Endothelial cell of umbilical vein (primary cell): ENCODE measurements around the gene WNT9A. TPM values are rescaled to one million over a fixed set of nuclear protein-coding genes. Genes with fewer than 3 reads are reported as not detected.

Experiments
- BruUV-seq: library from RNA; stranded (reverse); fragments of 400-500 nt; replicated peaks from 2 replicates; lab custom pipeline; 2021; lab: Mats Ljungman, UMichigan
- CTCF ChIA-PET: fragments of 300-600, 350-600 bp; sonication (Branson Sonifier 250); formaldehyde crosslinking; loops from one replicate; lab custom pipeline; 2021; ENCODE audit warnings: antibody characterized with exemption, inconsistent platforms; lab: Charles Lee
- POLR2A ChIA-PET: fragments of 300-600, 350-600 bp; sonication (Branson Sonifier 250); formaldehyde crosslinking; loops from one replicate; lab custom pipeline; 2021; ENCODE audit warnings: antibody characterized with exemption, inconsistent platforms; lab: Charles Lee
- DNase-seq: peaks from one replicate; pipeline ENCODE4 v3.0.0-alpha.2; 2011; ENCODE audit warnings: low read depth, low spot score
- FAIRE-seq: peaks from 2 replicates; lab custom pipeline; 2011; peaks lifted over from hg19 to GRCh38; lab: Jason Lieb, UNC
- H2AFZ ChIP-seq: 2 replicates; pipeline ENCODE4 v1.6.0; 2012; ENCODE audit warnings: low read depth, low read length, control low read depth, inconsistent platforms
- H3K27ac ChIP-seq: 2 replicates; pipeline ENCODE4 v1.5.1; 2011; ENCODE audit warnings: low read depth, mild to moderate bottlenecking, control low read depth, low read length, moderate library complexity; ENCODE audit not compliant: insufficient read depth
- H3K27me3 ChIP-seq, 2 experiments: 2 replicates each; pipeline versions ENCODE4 v1.6.0 to v1.6.1; 2011; ENCODE audit warnings: low read length in 2 of 2, mixed read lengths in 1 of 2; ENCODE audit not compliant: control insufficient read depth in 2 of 2, insufficient read depth in 2 of 2
- H3K36me3 ChIP-seq, 2 experiments: 2 replicates in 1 of 2; 3 replicates in 1 of 2; pipeline ENCODE4 v1.5.1; 2011; ENCODE audit warnings: low read length in 2 of 2, mild to moderate bottlenecking in 1 of 2, moderate library complexity in 1 of 2; ENCODE audit not compliant: control insufficient read depth in 2 of 2, insufficient read depth in 2 of 2; ENCODE audit errors: extremely low read depth in 1 of 2
- H3K4me1 ChIP-seq: 3 replicates; pipeline ENCODE4 v1.5.1; 2011; ENCODE audit warnings: mild to moderate bottlenecking, low read length; ENCODE audit not compliant: control insufficient read depth, insufficient read depth; ENCODE audit errors: extremely low read depth
- H3K4me2 ChIP-seq: 2 replicates; pipeline ENCODE4 v1.6.1; 2011; ENCODE audit warnings: low read length, control low read depth, mixed read lengths; ENCODE audit not compliant: insufficient read depth
- H3K4me3 ChIP-seq, 3 experiments: fragments of 200-600 bp in 1 of 3; sonication (generic), shearing (Covaris generic) in 1 of 3; replicated peaks in 1 of 3; 2 replicates each; pipeline ENCODE4 v1.5.1; 2011 to 2016; ENCODE audit warnings: control low read depth in 3 of 3, low read length in 3 of 3, mild to moderate bottlenecking in 2 of 3, inconsistent platforms in 1 of 3, low read depth in 1 of 3, moderate library complexity in 1 of 3; ENCODE audit not compliant: insufficient read depth in 1 of 3
- H3K79me2 ChIP-seq: 2 replicates; pipeline ENCODE4 v1.6.0; 2012; ENCODE audit warnings: low read length, inconsistent platforms; ENCODE audit not compliant: control insufficient read depth, insufficient read depth
- H3K9ac ChIP-seq: replicated peaks from 2 replicates; pipeline ENCODE3; 2011; ENCODE audit warnings: low read length, control low read depth; ENCODE audit not compliant: insufficient read depth; ENCODE audit errors: extremely low read depth
- H3K9me1 ChIP-seq: replicated peaks from 3 replicates; pipeline ENCODE4 v1.6.0; 2011; ENCODE audit warnings: mild to moderate bottlenecking, low read length; ENCODE audit not compliant: control insufficient read depth, insufficient read depth; ENCODE audit errors: extremely low read depth
- H3K9me3 ChIP-seq: replicated peaks from 2 replicates; pipeline ENCODE4 v1.5.1; 2012; ENCODE audit warnings: low read length, inconsistent platforms; ENCODE audit not compliant: control insufficient read depth, insufficient read depth
- H4K20me1 ChIP-seq: replicated peaks from 2 replicates; pipeline ENCODE3; 2011; ENCODE audit warnings: mild to moderate bottlenecking, low read length; ENCODE audit not compliant: control insufficient read depth, insufficient read depth; ENCODE audit errors: extremely low read depth
- JUN ChIP-seq: IDR thresholded peaks from 2 replicates; pipeline ENCODE4 v1.6.1; 2011; ENCODE audit warnings: borderline replicate concordance, low read depth; ENCODE audit not compliant: insufficient read length, insufficient read depth
- POLR2A ChIP-seq: IDR thresholded peaks from 2 replicates; pipeline ENCODE4 v1.6.1; 2012; ENCODE audit warnings: low read depth, mild to moderate bottlenecking, control low read depth, low read length
- POLR2AphosphoS5 ChIP-seq: IDR thresholded peaks from 2 replicates; pipeline ENCODE4 v1.6.1; 2012; ENCODE audit warnings: low read depth, mild to moderate bottlenecking, control low read depth, low read length, moderate library complexity; ENCODE audit not compliant: insufficient read depth
- dilution Hi-C: fragments of 300-500 bp; cut with MboI; formaldehyde crosslinking; loops from one replicate; pipeline ENCODE4 v1.15.0; 2019; ENCODE audit warnings: low sequenced_read_pairs; ENCODE audit not compliant: extremely low pct_ligation_motif_present
- intact Hi-C: fragments of 100-400 bp; cut with micrococcal nuclease; formaldehyde crosslinking; loops from one replicate; pipeline ENCODE4 v1.10.0; 2022
- polyA plus RNA-seq, 4 experiments: library from polyadenylated mRNA; depleted of rRNA in 3 of 4; stranded (reverse) in 3 of 4; unstranded in 1 of 4; fragments of >200 nt; gene quantifications; 2 replicates each; pipeline versions ENCODE4 v1.2.1 to v1.2.3, GENCODE V29; 2011 to 2012; ENCODE audit warnings: missing spikeins in 1 of 4
- total RNA-seq: library from RNA; stranded (reverse); gene quantifications from 2 replicates; pipeline ENCODE4 v1.2.3, GENCODE V29; 2021

Gene WNT9A
- total and polyA plus RNA-seq, 2 donors (not counting 3 experiments of a cell fraction or from before 2014, with no cell fraction given) = 5.4 to 6.2 TPM

GRCh38 chr1:227937031-227937837 lies 10.5 kb downstream of the WNT9A start:
- Histone ChIP-seq H4K20me1 (no peaks in the 10 kb centered on the region), H3K4me2 (no peak overlapping the region), H3K4me3 (no peak overlapping the region), H3K9me1 (no peaks in the 10 kb centered on the region), H3K79me2 (no peaks in the 10 kb centered on the region), H3K4me1 (no peaks in the 10 kb centered on the region), H3K9me3 (peaks cover 3% of the 10 kb centered on the region), H3K9ac (no peak overlapping the region), H2AFZ (no peak overlapping the region), H3K27me3 (no peaks in the 10 kb centered on the region), H3K27ac (no peak overlapping the region), H3K36me3 (no peaks in the 10 kb centered on the region)
- ChIA-PET POLR2A (no interaction called here), CTCF (no interaction called here)
- DNase-seq (no peak), FAIRE-seq (no peak)
- intact Hi-C loops (no loop called here), dilution Hi-C loops (no loop called here)
- no peak for TF ChIP-seq POLR2AphosphoS5
- no peak for TF ChIP-seq POLR2A
- BruUV-seq = no TSS peak

DNA sequence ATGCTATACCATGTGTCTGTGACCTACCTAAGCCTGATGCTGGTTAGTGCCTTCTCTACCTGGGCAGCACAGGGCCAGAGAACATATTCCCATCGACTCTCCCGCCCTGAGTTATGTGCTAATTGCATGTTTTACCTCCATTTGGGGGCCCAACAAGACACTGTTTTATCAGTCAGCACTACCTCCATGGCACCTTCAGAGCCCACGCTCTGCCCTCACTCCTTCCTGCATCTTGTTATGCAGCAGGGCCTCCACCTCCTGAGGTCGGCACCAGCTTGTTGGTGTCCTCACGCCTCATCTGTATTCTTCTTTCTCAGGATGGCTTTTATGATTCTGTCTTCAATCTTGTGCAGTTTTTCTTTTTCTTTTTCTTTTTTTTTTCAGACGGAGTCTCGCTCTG lies 11.9 kb downstream of the WNT9A start:
- Histone ChIP-seq H3K79me2 (no peaks in the 10 kb centered on the region), H3K9me1 (no peaks in the 10 kb centered on the region), H3K27me3 (no peaks in the 10 kb centered on the region), H3K4me2 (no peak overlapping the region), H3K27ac (no peak overlapping the region), H2AFZ (no peak overlapping the region), H3K36me3 (no peaks in the 10 kb centered on the region), H3K4me1 (no peaks in the 10 kb centered on the region), H4K20me1 (no peaks in the 10 kb centered on the region), H3K9ac (no peak overlapping the region), H3K4me3 (no peak overlapping the region), H3K9me3 (peaks cover 3% of the 10 kb centered on the region)
- intact Hi-C loops (no loop called here), dilution Hi-C loops (no loop called here)
- TF ChIP-seq JUN = no peak
- no TSS peak for BruUV-seq
- CTCF ChIA-PET = no interaction called here
- FAIRE-seq = no peak
- POLR2A ChIA-PET = no interaction called here
- DNase-seq = no peak
